ENCODE measurements around the gene PROK2.

GRCh38 chr3:71744738-71745137 is 40.2 kb downstream of the PROK2 start:
- TF ChIP-seq, protein P1, sequence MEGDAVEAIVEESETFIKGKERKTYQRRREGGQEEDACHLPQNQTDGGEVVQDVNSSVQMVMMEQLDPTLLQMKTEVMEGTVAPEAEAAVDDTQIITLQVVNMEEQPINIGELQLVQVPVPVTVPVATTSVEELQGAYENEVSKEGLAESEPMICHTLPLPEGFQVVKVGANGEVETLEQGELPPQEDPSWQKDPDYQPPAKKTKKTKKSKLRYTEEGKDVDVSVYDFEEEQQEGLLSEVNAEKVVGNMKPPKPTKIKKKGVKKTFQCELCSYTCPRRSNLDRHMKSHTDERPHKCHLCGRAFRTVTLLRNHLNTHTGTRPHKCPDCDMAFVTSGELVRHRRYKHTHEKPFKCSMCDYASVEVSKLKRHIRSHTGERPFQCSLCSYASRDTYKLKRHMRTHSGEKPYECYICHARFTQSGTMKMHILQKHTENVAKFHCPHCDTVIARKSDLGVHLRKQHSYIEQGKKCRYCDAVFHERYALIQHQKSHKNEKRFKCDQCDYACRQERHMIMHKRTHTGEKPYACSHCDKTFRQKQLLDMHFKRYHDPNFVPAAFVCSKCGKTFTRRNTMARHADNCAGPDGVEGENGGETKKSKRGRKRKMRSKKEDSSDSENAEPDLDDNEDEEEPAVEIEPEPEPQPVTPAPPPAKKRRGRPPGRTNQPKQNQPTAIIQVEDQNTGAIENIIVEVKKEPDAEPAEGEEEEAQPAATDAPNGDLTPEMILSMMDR (IDR thresholded peaks at IDR 0.05; ENCODE audit: low read depth, low read length, missing input control), result no peak
- TF ChIP-seq HNF4G (IDR thresholded peaks at IDR 0.05) (no peak), ZBTB33 (IDR thresholded peaks at IDR 0.05) (no peak), TAF1 (conservative IDR thresholded peaks at IDR 0.05) (no peak), MAX (IDR thresholded peaks at IDR 0.05) (no peak), REST (IDR thresholded peaks at IDR 0.05) (no peak), RAD21 (IDR thresholded peaks at IDR 0.05) (no peak), SP1 (IDR thresholded peaks at IDR 0.05) (no peak)
